ENCODE data around the gene TOP1.

The TOP1 gene

GRCh38 chr20:41148942-41149341, 120.3 kb downstream of the TOP1 start:
- ChIA-PET CTCF (interaction anchor here (0.9 to 13.1 kb wide), 6 partner anchors 9 to 190 kb away, joined by 3 to 126 read pairs (median 4); partner anchors contain the start of gene LPIN3), POLR2A (no interaction called here)
- no peak overlapping the region for H3K4me3 ChIP-seq (ENCODE audit: low read depth, low read length)
- TF ChIP-seq, protein P1, sequence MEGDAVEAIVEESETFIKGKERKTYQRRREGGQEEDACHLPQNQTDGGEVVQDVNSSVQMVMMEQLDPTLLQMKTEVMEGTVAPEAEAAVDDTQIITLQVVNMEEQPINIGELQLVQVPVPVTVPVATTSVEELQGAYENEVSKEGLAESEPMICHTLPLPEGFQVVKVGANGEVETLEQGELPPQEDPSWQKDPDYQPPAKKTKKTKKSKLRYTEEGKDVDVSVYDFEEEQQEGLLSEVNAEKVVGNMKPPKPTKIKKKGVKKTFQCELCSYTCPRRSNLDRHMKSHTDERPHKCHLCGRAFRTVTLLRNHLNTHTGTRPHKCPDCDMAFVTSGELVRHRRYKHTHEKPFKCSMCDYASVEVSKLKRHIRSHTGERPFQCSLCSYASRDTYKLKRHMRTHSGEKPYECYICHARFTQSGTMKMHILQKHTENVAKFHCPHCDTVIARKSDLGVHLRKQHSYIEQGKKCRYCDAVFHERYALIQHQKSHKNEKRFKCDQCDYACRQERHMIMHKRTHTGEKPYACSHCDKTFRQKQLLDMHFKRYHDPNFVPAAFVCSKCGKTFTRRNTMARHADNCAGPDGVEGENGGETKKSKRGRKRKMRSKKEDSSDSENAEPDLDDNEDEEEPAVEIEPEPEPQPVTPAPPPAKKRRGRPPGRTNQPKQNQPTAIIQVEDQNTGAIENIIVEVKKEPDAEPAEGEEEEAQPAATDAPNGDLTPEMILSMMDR (IDR thresholded peaks at IDR 0.05; ENCODE audit: insufficient read depth, low read length, missing control alignments) = no peak
- no peak for DNase-seq (ENCODE audit: low read depth, low spot score)

DNA sequence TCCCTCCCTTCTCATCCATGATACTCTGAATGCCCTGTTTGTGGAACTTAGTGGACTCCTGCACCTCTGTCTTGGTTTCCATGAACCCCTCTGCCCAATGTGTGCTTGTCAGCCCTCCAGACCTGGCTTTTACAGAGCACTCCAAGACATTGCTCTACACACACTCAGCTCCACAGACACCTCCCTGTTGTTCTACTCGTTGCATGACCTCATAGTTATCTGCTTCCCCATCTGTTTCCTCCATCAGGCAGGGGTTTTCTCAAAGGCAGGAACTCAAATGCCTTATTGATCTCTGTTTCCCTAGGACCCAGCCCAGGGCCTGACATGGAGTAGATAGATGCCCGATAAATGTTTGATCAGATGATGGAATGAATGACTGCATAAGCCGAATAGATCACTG, 122.0 kb downstream of the TOP1 start:
- TF ChIP-seq, protein P1 (IDR thresholded peaks at IDR 0.05; ENCODE audit: insufficient read depth, low read length, missing control alignments) = no peak
- CTCF ChIA-PET = interaction anchor here (1.6 to 13.1 kb wide), 3 partner anchors 10 to 188 kb away, joined by 5 to 126 read pairs (median 35); partner anchors contain the start of gene LPIN3

GRCh38 chr20:41151134-41151869, 122.7 kb downstream of the TOP1 start:
- ChIA-PET CTCF (interaction anchor here (0.7 to 13.1 kb wide), 6 partner anchors 9 to 188 kb away, joined by 3 to 126 read pairs (median 5); partner anchors contain the start of gene LPIN3), POLR2A (interaction anchor here (0.6 kb wide), 1 partner anchor 21 kb away, joined by 3 read pairs; no protein-coding TSS in a partner anchor)
- TF ChIP-seq, protein P1 (IDR thresholded peaks at IDR 0.05; ENCODE audit: insufficient read depth, low read length, missing control alignments) = no peak
- DNase-seq (ENCODE audit: low read depth, low spot score) = no peak
- H3K4me3 ChIP-seq (ENCODE audit: low read depth, low read length) = no peak overlapping the region

More for the DNA sequence above, 122.0 kb downstream of the TOP1 start:
- DNase-seq (ENCODE audit: low read depth, low spot score) = no peak
- POLR2A ChIA-PET = interaction anchor here (0.6 kb wide), 1 partner anchor 21 kb away, joined by 3 read pairs; no protein-coding TSS in a partner anchor
- H3K4me3 ChIP-seq (ENCODE audit: low read depth, low read length) = no peak overlapping the region

DNA sequence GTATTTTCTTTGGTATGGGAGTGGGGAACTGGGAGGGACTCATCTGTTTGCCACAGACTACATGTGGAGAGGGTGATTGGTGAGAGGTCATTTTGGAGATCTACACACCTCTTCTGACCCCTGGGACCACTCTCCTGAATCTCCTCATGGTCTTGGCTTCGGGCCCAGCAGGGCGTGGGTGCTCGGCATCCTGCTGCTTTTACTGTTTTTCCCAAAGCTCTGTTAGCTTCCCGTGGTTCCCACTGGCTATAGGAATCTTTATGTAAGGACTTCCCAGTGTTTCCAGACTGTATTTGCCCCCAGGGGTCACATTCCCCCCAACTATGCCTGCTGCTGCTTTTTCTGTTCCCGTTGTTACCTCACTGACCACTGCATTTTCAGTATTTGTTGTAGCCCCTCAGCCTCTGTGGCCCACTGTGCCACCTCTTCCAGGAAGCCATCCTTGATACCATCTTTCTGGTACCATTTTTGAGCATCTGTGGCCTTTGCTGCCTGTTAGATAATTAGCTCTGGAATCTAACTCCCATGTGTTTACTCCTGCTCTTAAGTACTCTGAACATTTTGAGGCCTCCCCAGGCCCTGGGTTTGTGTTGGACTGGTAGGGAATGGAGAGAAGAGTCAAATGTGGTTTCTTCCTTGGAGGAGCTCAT, 123.6 kb downstream of the TOP1 start:
- TF ChIP-seq, protein P1 (IDR thresholded peaks at IDR 0.05; ENCODE audit: insufficient read depth, low read length, missing control alignments) = no peak
- ChIA-PET CTCF (interaction anchor here (1.1 to 13.1 kb wide), 8 partner anchors 8 to 187 kb away, joined by 3 to 126 read pairs (median 5); partner anchors contain the start of gene LPIN3), POLR2A (no interaction called here)
- H3K4me3 ChIP-seq (ENCODE audit: low read depth, low read length) = no peak overlapping the region
- DNase-seq (ENCODE audit: low read depth, low spot score) = no peak

DNA sequence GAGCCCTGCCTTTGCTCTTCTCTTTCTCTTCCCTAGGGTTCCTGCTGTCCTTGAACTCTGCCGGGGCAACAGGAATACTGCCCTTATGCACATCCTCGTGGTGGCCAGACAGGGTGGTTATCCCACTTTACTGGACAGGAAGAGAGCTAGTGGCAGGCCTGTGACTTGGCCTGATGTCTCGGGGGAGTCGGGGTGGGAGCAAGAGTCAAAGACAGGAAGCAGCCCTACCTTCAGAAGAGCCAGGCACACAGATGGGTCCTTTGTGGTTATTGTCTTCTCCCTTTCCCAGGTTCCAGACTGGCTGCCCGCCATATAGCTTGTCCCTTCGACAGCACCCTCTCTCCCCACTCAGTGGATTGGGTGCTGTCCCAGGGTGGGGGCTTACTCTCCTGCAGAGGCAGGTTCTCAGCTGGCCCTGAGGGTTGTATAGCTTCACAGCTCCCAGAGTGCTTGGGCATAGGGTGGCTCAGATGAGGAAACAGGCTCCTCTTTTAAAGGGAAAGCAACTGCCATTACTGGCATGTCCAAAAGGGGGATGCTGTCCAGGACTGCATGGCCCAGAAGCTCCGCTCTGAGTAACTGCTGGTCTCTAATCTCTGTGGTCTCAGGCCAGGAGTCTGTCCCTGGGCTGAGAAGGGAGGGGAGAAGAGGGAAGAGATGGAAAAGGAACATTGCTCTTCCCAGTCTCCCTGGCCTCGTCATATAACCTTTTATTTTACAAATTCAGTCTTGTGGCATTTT, 126.0 kb downstream of the TOP1 start:
- TF ChIP-seq, protein P1 (IDR thresholded peaks at IDR 0.05; ENCODE audit: insufficient read depth, low read length, missing control alignments) = no peak
- ChIA-PET POLR2A (no interaction called here), CTCF (interaction anchor here (1.2 to 13.1 kb wide), 5 partner anchors 9 to 185 kb away, joined by 3 to 126 read pairs (median 9); partner anchors contain the start of gene LPIN3)
- no peak for DNase-seq (ENCODE audit: low read depth, low spot score)
- no peak overlapping the region for H3K4me3 ChIP-seq (ENCODE audit: low read depth, low read length)

Measured in AG04449 (cell line).